Measurements from ENCODE around the gene BAZ1B.
"Not testable (repeated sequence)": the region's sequence is repeated elsewhere in the genome, so short reads cannot be mapped to it uniquely, and the experiment has no call there.

DNA sequence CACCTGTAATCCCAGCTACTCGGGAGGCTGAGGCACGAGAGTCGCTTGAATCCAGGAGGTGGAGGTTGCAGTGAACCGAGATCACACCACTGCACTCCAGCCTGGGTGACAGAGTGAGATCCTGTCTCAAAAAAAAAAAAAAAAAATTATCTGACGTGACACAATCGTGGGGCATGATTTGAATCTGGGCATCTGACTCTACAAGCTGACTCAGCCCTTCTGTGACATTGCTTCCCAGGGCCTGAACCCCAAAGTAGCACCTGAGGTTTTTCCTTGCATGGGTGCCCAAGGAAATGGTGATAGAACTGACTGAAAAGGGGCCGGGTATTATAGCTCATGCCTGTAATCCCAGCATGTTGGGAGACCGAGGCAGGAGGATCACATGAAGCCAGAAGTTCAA lies 101.5 kb downstream of the BAZ1B start:
- TF ChIP-seq, protein P1, sequence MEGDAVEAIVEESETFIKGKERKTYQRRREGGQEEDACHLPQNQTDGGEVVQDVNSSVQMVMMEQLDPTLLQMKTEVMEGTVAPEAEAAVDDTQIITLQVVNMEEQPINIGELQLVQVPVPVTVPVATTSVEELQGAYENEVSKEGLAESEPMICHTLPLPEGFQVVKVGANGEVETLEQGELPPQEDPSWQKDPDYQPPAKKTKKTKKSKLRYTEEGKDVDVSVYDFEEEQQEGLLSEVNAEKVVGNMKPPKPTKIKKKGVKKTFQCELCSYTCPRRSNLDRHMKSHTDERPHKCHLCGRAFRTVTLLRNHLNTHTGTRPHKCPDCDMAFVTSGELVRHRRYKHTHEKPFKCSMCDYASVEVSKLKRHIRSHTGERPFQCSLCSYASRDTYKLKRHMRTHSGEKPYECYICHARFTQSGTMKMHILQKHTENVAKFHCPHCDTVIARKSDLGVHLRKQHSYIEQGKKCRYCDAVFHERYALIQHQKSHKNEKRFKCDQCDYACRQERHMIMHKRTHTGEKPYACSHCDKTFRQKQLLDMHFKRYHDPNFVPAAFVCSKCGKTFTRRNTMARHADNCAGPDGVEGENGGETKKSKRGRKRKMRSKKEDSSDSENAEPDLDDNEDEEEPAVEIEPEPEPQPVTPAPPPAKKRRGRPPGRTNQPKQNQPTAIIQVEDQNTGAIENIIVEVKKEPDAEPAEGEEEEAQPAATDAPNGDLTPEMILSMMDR (IDR thresholded peaks at IDR 0.05), result not testable (repeated sequence)
- TF ChIP-seq POLR2A (IDR thresholded peaks at IDR 0.05), result not testable (repeated sequence)

All from stomach (tissue), 4 donors.